Measurements from ENCODE around the gene ADAMTSL3.
"Not testable (repeated sequence)": the region's sequence is repeated elsewhere in the genome, so short reads cannot be mapped to it uniquely, and the experiment has no call there.

Gene ADAMTSL3

DNA sequence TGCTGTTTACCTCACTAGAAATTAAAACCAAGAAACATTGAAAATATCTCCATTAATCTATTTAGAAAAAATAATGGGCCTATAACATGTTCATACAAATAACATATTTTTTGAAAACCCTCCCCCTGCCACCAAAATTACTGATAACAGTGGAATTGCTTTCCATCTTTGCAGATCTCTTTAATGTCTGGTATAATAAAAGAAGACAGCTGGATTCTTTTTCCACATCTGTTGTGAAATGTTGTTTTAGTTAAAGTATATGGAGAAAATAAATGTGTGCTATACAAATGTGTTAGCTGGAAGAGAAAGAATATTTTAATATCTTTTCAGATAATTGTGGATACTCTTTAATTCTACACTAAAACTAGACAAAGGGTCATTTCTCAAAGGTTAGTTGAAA is 330.7 kb downstream of the ADAMTSL3 start:
- DNase-seq: no peak

DNA sequence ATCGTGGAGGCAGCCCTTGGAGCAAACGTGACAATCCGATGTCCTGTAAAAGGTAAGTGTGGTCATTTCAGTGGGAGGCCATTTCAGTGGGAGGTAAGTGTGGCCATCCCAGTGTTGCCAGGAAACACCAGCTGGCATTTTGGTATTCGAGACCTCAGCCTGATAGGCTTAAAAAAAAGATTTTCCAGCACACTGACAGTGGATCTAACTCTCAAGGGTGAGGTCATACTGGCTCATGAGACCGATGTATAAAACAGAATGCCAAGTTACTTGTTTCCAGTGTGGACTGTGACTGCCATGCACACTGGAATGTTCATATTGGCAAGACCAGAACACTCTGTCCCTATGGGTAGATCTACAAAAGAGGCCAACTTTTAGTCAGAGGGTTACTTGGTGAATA is 337.2 kb downstream of the ADAMTSL3 start:
- DNase-seq: no peak

DNA sequence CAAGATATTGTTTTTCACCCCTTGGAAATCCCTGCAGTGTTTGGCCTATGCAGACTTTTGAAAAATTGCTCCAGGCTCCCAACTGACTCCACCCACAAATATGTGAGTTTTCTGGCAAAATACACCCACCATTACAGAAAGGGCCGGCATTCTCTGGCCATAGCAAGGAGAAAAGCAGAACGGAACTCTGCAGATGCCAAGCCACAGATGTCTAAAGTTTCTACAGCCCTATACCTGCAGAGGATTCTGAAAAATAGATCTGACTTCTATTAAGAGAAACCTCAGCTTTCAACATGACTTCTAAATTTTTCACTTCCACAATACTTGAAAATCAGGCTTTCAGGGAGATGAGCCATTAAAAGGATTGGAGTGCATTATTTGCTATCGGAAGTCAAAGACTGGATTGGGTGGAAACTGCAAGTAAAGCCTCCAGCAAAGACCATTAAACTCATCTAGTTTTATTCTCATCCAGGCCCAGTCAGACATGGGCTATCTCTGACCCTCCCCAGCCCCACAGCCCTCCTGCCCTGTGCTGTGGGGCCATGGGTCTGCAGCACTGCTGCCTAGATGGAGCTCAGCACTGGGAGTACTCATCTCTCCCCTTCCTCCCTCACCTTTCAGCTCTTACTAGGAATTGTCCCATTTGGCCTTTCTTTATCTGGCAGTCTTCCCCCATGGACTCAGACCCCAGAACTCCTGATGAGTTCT is 338.6 kb downstream of the ADAMTSL3 start:
- no peak for DNase-seq

- DNase-seq: no peak
These were observed 339.7 kb downstream of the ADAMTSL3 start for GRCh38 chr15:83993591-83993990.

GRCh38 chr15:83998486-83998885 is 344.6 kb downstream of the ADAMTSL3 start:
- DNase-seq: no peak

GRCh38 chr15:83999396-84000135 is 345.6 kb downstream of the ADAMTSL3 start:
- no peak for DNase-seq

DNA sequence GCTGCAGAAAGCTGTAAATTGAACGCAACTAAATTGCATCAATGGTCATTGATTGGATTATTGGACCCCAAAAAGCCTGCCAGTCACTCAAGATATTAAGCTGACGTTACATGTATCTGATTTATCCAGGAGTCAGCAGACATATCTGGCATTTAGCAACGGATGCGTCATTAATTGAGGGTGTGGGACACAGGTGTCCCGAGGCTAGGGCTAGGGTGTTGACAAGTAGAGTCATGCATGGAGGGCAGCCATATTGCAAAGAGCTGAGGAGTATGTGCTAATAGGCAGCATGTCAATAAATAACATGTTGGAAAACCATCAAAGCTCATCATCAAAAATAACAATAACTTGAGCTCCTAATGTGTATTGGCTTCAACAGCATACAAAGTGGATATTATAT is 347.1 kb downstream of the ADAMTSL3 start:
- DNase-seq: no peak

GRCh38 chr15:84001655-84002054 is 347.7 kb downstream of the ADAMTSL3 start:
- DNase-seq: no peak

DNA sequence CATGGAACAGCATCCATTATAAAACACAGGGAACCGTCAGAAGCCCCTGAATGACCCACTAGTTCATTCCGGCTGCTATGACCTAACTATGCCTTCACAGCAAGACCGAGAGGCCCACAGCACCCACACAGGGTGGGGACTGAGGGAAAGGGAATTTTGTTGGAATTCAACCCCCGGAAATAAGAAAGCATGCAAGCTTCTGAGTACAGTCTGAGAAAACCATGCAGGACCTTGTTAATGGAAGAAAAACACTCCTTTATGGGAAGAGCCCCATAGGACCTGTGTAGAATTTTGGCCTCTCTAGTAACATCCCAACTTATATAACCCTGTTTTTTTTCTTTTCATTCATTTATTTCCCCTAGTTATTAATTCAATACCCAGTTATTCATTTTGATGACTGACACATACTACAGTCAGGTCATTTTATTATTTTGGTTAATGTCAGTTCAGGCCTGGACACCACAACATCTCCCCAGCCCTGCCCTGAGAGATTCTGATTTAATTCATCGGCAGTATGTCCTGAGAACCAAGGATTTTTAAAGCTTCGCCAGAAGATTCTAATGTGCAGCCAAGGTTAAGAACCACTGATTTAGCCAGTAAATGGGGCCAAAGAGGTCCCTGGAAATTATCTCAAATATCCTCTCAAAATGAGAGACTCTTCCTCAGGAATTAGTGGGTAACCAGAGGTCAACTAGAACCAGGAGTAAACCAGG is 350.0 kb downstream of the ADAMTSL3 start:
- DNase-seq: no peak

DNA sequence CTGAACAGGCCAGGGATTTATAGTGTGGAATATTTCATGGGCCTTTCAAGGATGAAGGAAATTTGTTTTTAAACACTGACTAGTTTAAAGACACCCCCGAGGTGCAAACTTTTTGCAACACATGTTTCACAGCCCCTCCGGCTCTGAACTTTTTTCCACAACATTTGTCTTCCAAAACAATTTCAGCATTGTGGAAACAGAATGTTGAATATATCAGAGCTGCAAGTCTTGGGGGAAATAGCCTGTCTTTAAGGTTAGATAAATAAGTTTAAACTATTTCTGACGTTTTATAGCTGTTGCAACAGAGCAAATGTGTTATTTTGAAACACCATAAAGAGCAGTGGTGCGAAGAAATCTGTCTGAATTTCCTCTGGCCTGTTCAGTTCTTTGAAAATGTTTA is 352.5 kb downstream of the ADAMTSL3 start:
- DNase-seq: no peak

DNA sequence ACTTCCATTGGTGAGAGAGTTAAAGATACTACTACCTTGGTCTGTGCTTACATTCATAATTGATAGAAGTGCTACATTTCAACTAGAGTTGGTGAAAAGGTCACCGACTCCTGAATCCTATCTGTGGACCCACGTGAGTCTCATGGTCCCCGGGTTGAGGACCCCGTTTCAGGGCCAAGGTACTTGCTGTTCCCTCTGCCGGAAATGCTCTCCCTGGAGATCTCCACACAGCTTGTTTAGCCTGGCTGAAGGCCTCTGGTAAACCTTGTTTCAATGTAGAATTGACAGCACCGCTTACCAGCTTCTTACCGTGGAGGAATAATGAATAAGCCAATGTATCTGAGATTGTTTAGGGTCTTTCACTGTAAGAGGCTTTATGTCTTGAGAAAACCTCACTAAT is 355.7 kb downstream of the ADAMTSL3 start:
- DNase-seq: no peak

GRCh38 chr15:84010246-84010645 is 356.3 kb downstream of the ADAMTSL3 start:
- no peak for DNase-seq

DNA sequence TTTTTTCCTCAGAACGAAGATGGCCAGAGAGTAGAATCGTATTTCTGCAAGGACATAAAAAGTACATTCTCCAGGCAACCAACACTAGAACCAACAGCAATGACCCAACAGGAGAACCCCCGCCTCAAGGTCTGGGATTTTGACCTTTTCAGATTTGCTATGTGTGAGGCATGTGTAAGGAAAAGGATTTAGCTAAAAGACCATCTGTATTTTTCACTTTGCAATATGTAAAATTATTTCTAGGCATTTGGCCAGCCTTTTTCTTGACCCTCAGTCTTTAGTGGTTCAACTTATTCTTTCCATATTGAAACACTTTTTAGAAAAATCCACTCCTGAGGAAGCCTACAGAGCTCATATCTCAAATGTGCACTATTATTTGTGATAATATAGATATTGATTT is 362.4 kb downstream of the ADAMTSL3 start:
- no peak for DNase-seq

- no peak for DNase-seq
These were observed 368.6 kb downstream of the ADAMTSL3 start for GRCh38 chr15:84022516-84022915.

DNA sequence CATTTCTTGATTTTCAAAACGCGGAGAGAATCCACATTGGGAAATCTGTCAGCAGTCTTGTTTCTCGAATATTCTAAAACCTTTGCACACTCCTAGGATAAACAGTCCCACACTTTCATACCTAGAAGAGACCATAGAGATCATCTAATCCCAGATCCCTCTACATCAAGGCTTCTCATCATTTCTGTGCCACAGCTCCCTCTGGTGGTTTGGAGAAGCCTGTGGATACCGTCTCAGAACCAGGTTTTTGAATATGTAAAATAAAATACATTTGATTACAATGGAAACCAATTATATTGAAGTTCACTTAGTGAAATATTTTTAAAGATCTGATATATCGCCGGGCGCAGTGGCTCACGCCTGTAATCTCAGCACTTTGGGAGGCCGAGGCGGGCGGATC is 369.7 kb downstream of the ADAMTSL3 start:
- DNase-seq: no peak

GRCh38 chr15:84033793-84034553 is 380.1 kb downstream of the ADAMTSL3 start:
- DNase-seq: no peak

- no peak for DNase-seq
These were observed 380.9 kb downstream of the ADAMTSL3 start for GRCh38 chr15:84034578-84035398.

DNA sequence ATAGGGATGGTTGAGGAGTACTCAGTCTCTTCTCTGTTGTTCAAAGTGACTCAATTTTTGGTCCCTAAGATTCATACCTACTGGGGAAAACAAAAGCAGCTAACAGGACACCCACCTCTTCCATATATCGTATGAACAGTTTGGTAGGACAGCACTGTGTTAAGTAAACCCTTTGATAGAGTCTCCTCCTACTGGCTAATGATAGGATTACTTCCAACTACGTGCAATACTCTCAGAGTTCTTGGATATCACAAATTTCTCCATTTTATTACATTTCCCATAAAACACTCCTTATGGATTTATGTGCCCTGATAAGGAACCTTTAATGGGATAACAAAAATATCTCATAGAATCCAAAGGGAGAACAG is 381.5 kb downstream of the ADAMTSL3 start:
- no peak for DNase-seq

GRCh38 chr15:84037301-84037700 is 383.4 kb downstream of the ADAMTSL3 start:
- no peak for DNase-seq

DNA sequence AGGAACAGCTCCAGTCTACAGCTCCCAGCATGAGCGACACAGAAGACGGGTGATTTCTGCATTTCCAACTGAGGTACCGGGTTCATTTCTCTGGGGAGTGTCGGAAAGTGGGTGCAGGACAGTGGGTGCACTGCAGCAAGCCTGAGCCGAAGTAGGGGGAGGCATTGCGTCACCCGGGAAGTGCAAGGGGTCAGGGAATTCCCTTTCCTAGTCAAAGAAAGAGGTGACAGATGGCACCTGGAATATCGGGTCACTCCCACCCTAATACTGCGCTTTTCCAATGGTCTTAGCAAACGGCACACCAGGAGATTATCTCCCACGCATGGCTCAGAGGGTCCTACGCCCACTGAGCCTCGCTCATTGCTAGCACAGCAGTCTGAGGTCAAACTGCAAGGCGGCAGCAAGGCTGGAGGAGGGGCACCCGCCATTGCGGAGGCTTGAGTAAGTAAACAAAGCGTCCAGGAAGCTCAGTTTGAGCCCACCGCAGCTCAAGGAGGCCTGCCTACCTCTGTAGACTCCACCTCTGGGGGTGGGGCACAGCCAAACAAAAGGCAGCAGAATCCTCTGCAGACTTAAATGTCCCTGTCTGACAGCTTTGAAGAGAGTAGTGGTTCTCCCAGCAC is 388.6 kb downstream of the ADAMTSL3 start:
- not testable (repeated sequence) for DNase-seq

DNA sequence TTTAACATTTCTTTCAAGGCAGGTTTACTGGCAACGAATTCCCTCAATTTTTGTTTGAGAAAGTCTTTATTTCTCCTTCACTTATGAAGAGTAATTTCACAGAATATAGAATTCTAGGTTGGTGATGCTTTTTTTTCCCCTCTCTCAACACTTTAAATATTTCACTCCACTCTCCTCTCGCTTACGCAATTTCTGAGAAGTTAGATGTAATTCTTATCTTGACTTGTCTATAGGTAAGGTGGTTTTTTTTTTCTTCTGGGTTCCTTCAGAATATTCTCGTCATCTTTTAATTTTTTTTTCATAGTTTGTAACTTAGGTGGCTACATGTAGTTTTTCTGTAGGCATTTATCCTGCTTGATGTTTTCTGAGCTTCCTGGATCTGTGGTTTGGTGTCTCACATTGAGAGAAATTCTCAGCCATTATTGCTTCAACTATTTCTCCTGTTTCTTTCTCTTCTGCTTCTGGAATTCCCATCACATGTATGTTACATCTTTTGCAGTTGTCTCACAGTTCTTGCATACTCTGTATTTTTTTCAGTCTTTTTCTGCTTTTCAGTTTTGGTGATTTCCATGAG is 392.2 kb downstream of the ADAMTSL3 start:
- DNase-seq: no peak
